Skin epidermis (tissue), 12 donors: ENCODE measurements around the gene BYSL.
"Not testable (repeated sequence)": the region's sequence is repeated elsewhere in the genome, so short reads cannot be mapped to it uniquely, and the experiment has no call there.

ENCODE experiments used
- H3K27ac ChIP-seq, 21 experiments: fragments of 200-600 bp; sonication (generic) in 11 of 21; one replicate each; pipeline ENCODE4 v1.5.0; 2020; ENCODE audit warnings: mild to moderate bottlenecking in 3 of 21, inconsistent platforms in 2 of 21, moderate library complexity in 2 of 21
- H3K4me3 ChIP-seq, 7 experiments: fragments of 200-600 bp; sonication (generic) in 2 of 7; one replicate each; pipeline ENCODE4 v1.5.0; 2020; ENCODE audit warnings: inconsistent platforms in 2 of 7, mild to moderate bottlenecking in 2 of 7, moderate library complexity in 1 of 7

The BYSL gene

GRCh38 chr6:41939848-41940758 lies 18.8 kb downstream of the BYSL start:
- Histone ChIP-seq H3K4me3 (peak overlapping the region; percentile 63 to 99 (median 88)), H3K27ac (peak overlapping the region; percentile 16 to 92 (median 81))

- peak overlapping the region in 20 of 21 experiments; percentile 7 to 92 (median 81) for H3K27ac ChIP-seq
- H3K4me3 ChIP-seq: peak overlapping the region; percentile 63 to 99 (median 88)
Observed at GRCh38 chr6:41940759-41941279, 19.5 kb downstream of the BYSL start.

- Histone ChIP-seq H3K4me3 (peak within 1 kb of the TSS; percentile 63 to 99 (median 88)), H3K27ac (peak within 1 kb of the TSS in 20 of 21 experiments; percentile 18 to 92 (median 81))
Observed at GRCh38 chr6:41941280-41942066, 20.2 kb downstream of the BYSL start, which contains the start of gene CCND3. CCND3 (minus strand) TSS chr6:41941808; CDS start chr6:41941649, 159 bp downstream.

GRCh38 chr6:41942067-41942851 lies 21.0 kb downstream of the BYSL start:
- H3K27ac ChIP-seq: peak overlapping the region in 20 of 21 experiments; percentile 17 to 92 (median 78)
- peak overlapping the region; percentile 63 to 99 (median 88) for H3K4me3 ChIP-seq

- H3K4me3 ChIP-seq: not testable (repeated sequence)
- peak overlapping the region in 2 of 21 experiments; percentile 77 to 83 for H3K27ac ChIP-seq
Observed at GRCh38 chr6:41942882-41943281, 21.6 kb downstream of the BYSL start.

GRCh38 chr6:41943456-41943855 lies 22.2 kb downstream of the BYSL start:
- Histone ChIP-seq H3K27ac (no peak overlapping the region), H3K4me3 (no peak overlapping the region)

GRCh38 chr6:41947581-41948220 lies 26.4 kb downstream of the BYSL start:
- H3K27ac ChIP-seq: no peak overlapping the region

GRCh38 chr6:41954668-41955067 lies 33.4 kb downstream of the BYSL start:
- no peak overlapping the region for H3K4me3 ChIP-seq
- H3K27ac ChIP-seq: no peak overlapping the region

More at GRCh38 chr6:41947581-41948220, 26.4 kb downstream of the BYSL start:
- H3K4me3 ChIP-seq: no peak overlapping the region

- Histone ChIP-seq H3K4me3 (no peak overlapping the region), H3K27ac (no peak overlapping the region)
Observed at GRCh38 chr6:41955412-41955811, 34.1 kb downstream of the BYSL start.

- Histone ChIP-seq H3K27ac (no peak overlapping the region), H3K4me3 (no peak overlapping the region)
Observed at GRCh38 chr6:41957117-41957516, 35.8 kb downstream of the BYSL start.

- H3K27ac ChIP-seq: no peak overlapping the region
Observed at GRCh38 chr6:41958022-41958856, 36.9 kb downstream of the BYSL start.

GRCh38 chr6:41960028-41960427 lies 38.7 kb downstream of the BYSL start:
- no peak overlapping the region for H3K27ac ChIP-seq
- no peak overlapping the region for H3K4me3 ChIP-seq

More at GRCh38 chr6:41958022-41958856, 36.9 kb downstream of the BYSL start:
- H3K4me3 ChIP-seq: no peak overlapping the region

- Histone ChIP-seq H3K27ac (no peak overlapping the region), H3K4me3 (no peak overlapping the region)
Observed at GRCh38 chr6:41963371-41963770, 42.1 kb downstream of the BYSL start.

GRCh38 chr6:41964201-41964887 lies 43.0 kb downstream of the BYSL start:
- no peak overlapping the region for H3K4me3 ChIP-seq
- no peak overlapping the region for H3K27ac ChIP-seq

- Histone ChIP-seq H3K4me3 (no peak overlapping the region), H3K27ac (no peak overlapping the region)
Observed at GRCh38 chr6:41965429-41966213, 44.3 kb downstream of the BYSL start.

GRCh38 chr6:41966214-41966920 lies 45.1 kb downstream of the BYSL start:
- Histone ChIP-seq H3K4me3 (no peak overlapping the region), H3K27ac (no peak overlapping the region)
